H9 (cell line): ENCODE results near the gene CDK10. TPM values are rescaled to one million over a fixed set of nuclear protein-coding genes. Genes with fewer than 3 reads are reported as not detected.

Experiments
- DNase-seq: peaks from one replicate; pipeline ENCODE4 v3.0.0-alpha.2; 2017
- H2AFZ ChIP-seq: one replicate; pipeline ENCODE4 v1.6.1; 2013; ENCODE audit warnings: mild to moderate bottlenecking, low read length, control low read depth, moderate library complexity
- H2AK5ac ChIP-seq: 2 replicates; pipeline ENCODE4 v1.6.1; 2013; ENCODE audit warnings: low read length, control low read depth, mixed read lengths; ENCODE audit not compliant: insufficient read length
- H2BK120ac ChIP-seq: one replicate; pipeline ENCODE4 v1.6.1; 2013; ENCODE audit warnings: low read depth, mild to moderate bottlenecking, low read length, control low read depth, inconsistent platforms; ENCODE audit not compliant: poor library complexity, severe bottlenecking
- H2BK12ac ChIP-seq: 2 replicates; pipeline ENCODE4 v1.6.1; 2013; ENCODE audit warnings: low read length, control low read depth, mixed read lengths, low read depth; ENCODE audit not compliant: insufficient read length
- H2BK15ac ChIP-seq: 2 replicates; pipeline ENCODE4 v1.6.1; 2013; ENCODE audit warnings: low read depth, low read length, control low read depth
- H2BK20ac ChIP-seq: one replicate; pipeline ENCODE4 v1.6.1; 2013; ENCODE audit warnings: low read depth, mild to moderate bottlenecking, low read length, control low read depth, inconsistent platforms; ENCODE audit not compliant: poor library complexity, severe bottlenecking
- H2BK5ac ChIP-seq: 2 replicates; pipeline ENCODE4 v1.6.1; 2013; ENCODE audit warnings: low read length, control low read depth, mixed read lengths; ENCODE audit not compliant: insufficient read length
- H3K14ac ChIP-seq: 2 replicates; pipeline ENCODE4 v1.6.1; 2013; ENCODE audit warnings: low read length, control low read depth; ENCODE audit not compliant: insufficient read depth
- H3K18ac ChIP-seq: 2 replicates; pipeline ENCODE4 v1.6.1; 2013; ENCODE audit warnings: low read depth, mild to moderate bottlenecking, mixed read lengths, low read length, control low read depth; ENCODE audit not compliant: insufficient read length
- H3K23ac ChIP-seq: 2 replicates; pipeline ENCODE4 v1.6.1; 2013; ENCODE audit warnings: low read length, control low read depth, mixed read lengths, low read depth; ENCODE audit not compliant: insufficient read length
- H3K23me2 ChIP-seq: 2 replicates; pipeline ENCODE4 v1.6.1; 2013; ENCODE audit warnings: low read depth, mild to moderate bottlenecking, mixed read lengths, low read length, control low read depth; ENCODE audit not compliant: insufficient read length, poor library complexity, severe bottlenecking
- H3K27ac ChIP-seq: 2 replicates; pipeline ENCODE4 v1.5.1; 2013; ENCODE audit warnings: low read length, control low read depth, mixed read lengths, low read depth; ENCODE audit not compliant: insufficient read length
- H3K27me3 ChIP-seq: 2 replicates; pipeline ENCODE4 v1.6.1; 2013; ENCODE audit warnings: low read length, control low read depth, inconsistent platforms; ENCODE audit not compliant: insufficient read depth
- H3K4ac ChIP-seq: 2 replicates; pipeline ENCODE4 v1.6.1; 2013; ENCODE audit warnings: low read depth, mild to moderate bottlenecking, control low read depth, inconsistent platforms, low read length, moderate library complexity
- H3K4me1 ChIP-seq: 2 replicates; pipeline ENCODE4 v1.6.1; 2013; ENCODE audit warnings: low read length, control low read depth, inconsistent platforms; ENCODE audit not compliant: insufficient read depth
- H3K4me2 ChIP-seq: 2 replicates; pipeline ENCODE4 v1.6.1; 2013; ENCODE audit warnings: low read length, control low read depth, mixed read lengths; ENCODE audit not compliant: insufficient read length, insufficient read depth
- H3K56ac ChIP-seq: 2 replicates; pipeline ENCODE4 v1.6.1; 2013; ENCODE audit warnings: low read depth, mild to moderate bottlenecking, mixed read lengths, low read length, control low read depth; ENCODE audit not compliant: insufficient read length
- H3K79me1 ChIP-seq: 2 replicates; pipeline ENCODE4 v1.6.1; 2013; ENCODE audit warnings: low read depth, mild to moderate bottlenecking, moderate library complexity, low read length, control low read depth, inconsistent platforms; ENCODE audit not compliant: insufficient read depth, poor library complexity, severe bottlenecking
- H3K79me2 ChIP-seq: 2 replicates; pipeline ENCODE4 v1.6.1; 2013; ENCODE audit warnings: low read length, control low read depth, inconsistent platforms; ENCODE audit not compliant: insufficient read depth
- H3K9ac ChIP-seq: 2 replicates; pipeline ENCODE4 v1.6.1; 2013; ENCODE audit warnings: low read length, control low read depth, mixed read lengths; ENCODE audit not compliant: insufficient read length; ENCODE audit errors: extremely low read depth
- H3K9me3 ChIP-seq: one replicate; pipeline ENCODE4 v1.6.1; 2013; ENCODE audit warnings: low read depth, low read length, inconsistent platforms; ENCODE audit not compliant: control insufficient read depth
- H3T11ph ChIP-seq: one replicate; pipeline ENCODE4 v1.6.1; 2013; ENCODE audit warnings: mild to moderate bottlenecking, low read length, control low read depth, inconsistent platforms
- H4K20me1 ChIP-seq: one replicate; pipeline ENCODE4 v1.6.1; 2013; ENCODE audit not compliant: control insufficient read depth, insufficient read length, insufficient read depth
- H4K5ac ChIP-seq: 2 replicates; pipeline ENCODE4 v1.6.1; 2013; ENCODE audit warnings: low read depth, mild to moderate bottlenecking, mixed read lengths, low read length, control low read depth; ENCODE audit not compliant: insufficient read length
- H4K8ac ChIP-seq: replicated peaks from 2 replicates; pipeline ENCODE4 v1.6.1; 2013; ENCODE audit warnings: low read length, control low read depth, mixed read lengths, low read depth; ENCODE audit not compliant: insufficient read length
- H4K91ac ChIP-seq: 2 replicates; pipeline ENCODE4 v1.6.1; 2013; ENCODE audit warnings: low read depth, mild to moderate bottlenecking, moderate library complexity, mixed read lengths, low read length, control low read depth; ENCODE audit not compliant: insufficient read length
- H3K27ac Mint-ChIP-seq, 3 experiments: 2 replicates in 2 of 3; 3 replicates in 1 of 3; pipeline ENCODE4 v1.8.0; 2020 to 2021; ENCODE audit warnings: mixed read lengths in 3 of 3, mild to moderate bottlenecking in 1 of 3, moderate library complexity in 1 of 3
- H3K27me3 Mint-ChIP-seq: 2 replicates; pipeline ENCODE4 v1.8.0; 2021; ENCODE audit warnings: low read depth, mild to moderate bottlenecking, moderate library complexity, mixed read lengths
- H3K36me3 Mint-ChIP-seq, 3 experiments: 2 replicates in 2 of 3; 3 replicates in 1 of 3; pipeline ENCODE4 v1.8.0; 2020 to 2021; ENCODE audit warnings: low read depth in 3 of 3, mixed read lengths in 3 of 3; ENCODE audit not compliant: insufficient read depth in 1 of 3
- H3K4me1 Mint-ChIP-seq, 2 experiments: 2 replicates each; pipeline ENCODE4 v1.8.0; 2020; ENCODE audit warnings: mixed read lengths in 2 of 2
- H3K4me3 Mint-ChIP-seq, 2 experiments: 2 replicates in 1 of 2; 3 replicates in 1 of 2; pipeline ENCODE4 v1.8.0; 2020 to 2021; ENCODE audit warnings: mild to moderate bottlenecking in 2 of 2, mixed read lengths in 2 of 2, moderate library complexity in 1 of 2
- H3K9me3 Mint-ChIP-seq, 2 experiments: 2 replicates in 1 of 2; 3 replicates in 1 of 2; pipeline ENCODE4 v1.8.0; 2020; ENCODE audit warnings: mild to moderate bottlenecking in 2 of 2, mixed read lengths in 2 of 2, moderate library complexity in 1 of 2
- CTCF ChIP-seq: fragments of 200-600 bp; sonication (generic); conservative IDR thresholded peaks from 3 replicates; pipeline ENCODE4 v1.8.0; 2021; ENCODE audit warnings: antibody characterized with exemption, mild to moderate bottlenecking
- WGBS: extraction: QIAGEN DNeasy Blood & Tissue Kit; methylation state at CpG from one replicate; pipeline ENCODE4 v1.1.7; 2013; ENCODE audit warnings: missing lambda C conversion rate, low lambda C conversion rate, mixed read lengths; ENCODE audit not compliant: insufficient read length; ENCODE audit errors: extremely low coverage; 5-methylcytosine and 5-hydroxymethylcytosine counted together
- total RNA-seq: library from RNA; stranded (reverse); gene quantifications from 2 replicates; pipeline ENCODE4 v1.2.1, GENCODE V29; 2021

The CDK10 gene
- total RNA-seq, 1 experiment from 2014 or later = 77.1 TPM

GRCh38 chr16:89732142-89732917, 45.8 kb downstream of the CDK10 start:
- peaks cover 36 to 80% (median 76%) of the 10 kb centered on the region in 3 experiments; a peak in 6 of 7 replicates for H3K36me3 Mint-ChIP-seq

More at GRCh38 chr16:89732142-89732917, 45.8 kb downstream of the CDK10 start:
- Histone ChIP-seq H2BK12ac (no peak overlapping the region), H3K79me2 (no peaks in the 10 kb centered on the region), H3K4me1 (no peaks in the 10 kb centered on the region), H3K56ac (no peak overlapping the region), H2BK120ac (no peak overlapping the region), H2AFZ (no peak overlapping the region), H3K23ac (no peak overlapping the region), H2BK15ac (no peak overlapping the region), H3K14ac (no peak overlapping the region), H3K27me3 (no peaks in the 10 kb centered on the region), H3K27ac (no peak overlapping the region), H4K5ac (no peak overlapping the region), H3K23me2 (no peaks in the 10 kb centered on the region), H2BK20ac (no peak overlapping the region), H4K8ac (no peak overlapping the region), H3T11ph (no peak overlapping the region), H3K18ac (no peak overlapping the region), H2BK5ac (no peak overlapping the region), H3K4ac (no peak overlapping the region), H3K9ac (no peak overlapping the region), H3K9me3 (no peaks in the 10 kb centered on the region), H2AK5ac (no peak overlapping the region), H3K79me1 (no peaks in the 10 kb centered on the region), H4K91ac (no peak overlapping the region), H4K20me1 (no peaks in the 10 kb centered on the region), H3K4me2 (no peak overlapping the region)
- peaks cover 9 to 19% of the 10 kb centered on the region in 2 experiments for H3K4me1 Mint-ChIP-seq
- H3K4me3 Mint-ChIP-seq = no peak overlapping the region
- no peaks in the 10 kb centered on the region; a peak in 1 of 5 replicates for H3K9me3 Mint-ChIP-seq
- no CpG with 5 or more reads among the region's 24 CpGs for WGBS
- peak overlapping the region in 2 of 3 experiments; percentile 34 to 55; a peak in 2 of 7 replicates for H3K27ac Mint-ChIP-seq
- no peaks in the 10 kb centered on the region; the same call in 1 of the 2 replicates for H3K27me3 Mint-ChIP-seq
- no peak for DNase-seq
- no peak for TF ChIP-seq CTCF
